K562 (cell line): Measurements from ENCODE around the gene LDLRAD1. TPM values are rescaled to one million over a fixed set of nuclear protein-coding genes. Genes with fewer than 3 reads are reported as not detected.

Source experiments
- ATAC-seq: fragments of 200-7000 bp; cut with Tn5 transposase; 3 replicates; pipeline ENCODE4 v1.9.1; 2020; ENCODE audit warnings: moderate library complexity
- BruUV-seq: library from RNA; stranded (reverse); fragments of 400-500 nt; replicated peaks from 2 replicates; lab custom pipeline; 2021; lab: Mats Ljungman, UMichigan
- CTCF ChIA-PET: fragments of 300-600 bp; formaldehyde crosslinking; extraction: SDS; loops from one replicate; lab custom pipeline; 2021; ENCODE audit warnings: low intra/inter-chr PET ratio; lab: Yijun Ruan, JAX
- POLR2A ChIA-PET: fragments of 300-600, 350-650 bp; sonication (Branson Sonifier 250); formaldehyde crosslinking; extraction: SDS; loops from one replicate; lab custom pipeline; 2021; ENCODE audit warnings: antibody characterized with exemption, inconsistent platforms; lab: Yijun Ruan, JAX
- DNase-seq, 4 experiments: peaks; one replicate each; pipeline versions ENCODE4 v3.0.0 to v3.0.0-alpha.2; 2011 to 2018; ENCODE audit warnings: low spot score in 3 of 4, mixed read lengths in 3 of 4; ENCODE audit errors: extremely low read depth in 1 of 4
- FAIRE-seq: peaks from 2 replicates; lab custom pipeline; 2011; peaks lifted over from hg19 to GRCh38; lab: Jason Lieb, UNC
- H2AFZ ChIP-seq: 2 replicates; pipeline ENCODE4 v1.6.0; 2011; ENCODE audit warnings: low read depth, low read length, control low read depth, inconsistent platforms
- H3K27ac ChIP-seq: fragments of 200-600 bp; 3 replicates; pipeline ENCODE4 v1.8.0; 2011; ENCODE audit warnings: low read depth, mild to moderate bottlenecking, control low read depth, inconsistent platforms, low read length, moderate library complexity, mixed read lengths; ENCODE audit errors: extremely low read depth
- H3K27me3 ChIP-seq, 2 experiments: fragments of 300-600 bp in 1 of 2; 2 replicates in 1 of 2; 3 replicates in 1 of 2; pipeline versions ENCODE4 v1.6.0 to v1.8.0; 2011; ENCODE audit warnings: inconsistent platforms in 2 of 2, low read length in 2 of 2, mild to moderate bottlenecking in 1 of 2, mixed read lengths in 1 of 2, moderate library complexity in 1 of 2; ENCODE audit not compliant: control insufficient read depth in 2 of 2, insufficient read depth in 2 of 2
- H3K36me3 ChIP-seq: fragments of 300-600 bp; 3 replicates; pipeline ENCODE4 v1.8.0; 2011; ENCODE audit warnings: mild to moderate bottlenecking, low read length, inconsistent platforms; ENCODE audit not compliant: control insufficient read depth, insufficient read depth
- H3K4me1 ChIP-seq, 2 experiments: fragments of 200-600 bp in 1 of 2; replicated peaks in 1 of 2; 2 replicates in 1 of 2; 3 replicates in 1 of 2; pipeline versions ENCODE4 v1.5.1 to v1.8.0; 2011; ENCODE audit warnings: inconsistent platforms in 2 of 2, low read length in 2 of 2, mild to moderate bottlenecking in 1 of 2, mixed read lengths in 1 of 2, moderate library complexity in 1 of 2; ENCODE audit not compliant: control insufficient read depth in 2 of 2, insufficient read depth in 2 of 2
- H3K4me2 ChIP-seq: 2 replicates; pipeline ENCODE4 v1.6.1; 2011; ENCODE audit warnings: low read length, control low read depth, inconsistent platforms, mixed read lengths; ENCODE audit not compliant: insufficient read depth
- H3K4me3 ChIP-seq: fragments of 200-600 bp; sonication (generic), shearing (Covaris generic); 2 replicates; pipeline ENCODE4 v1.5.1; 2016; ENCODE audit warnings: control low read depth, inconsistent platforms
- H3K79me2 ChIP-seq: fragments of 200-600 bp; 3 replicates; pipeline ENCODE4 v1.8.0; 2011; ENCODE audit warnings: low read length, inconsistent platforms; ENCODE audit not compliant: control insufficient read depth, insufficient read depth
- H3K9ac ChIP-seq, 2 experiments: 2 replicates each; pipeline versions ENCODE4 v1.6.0 to v1.6.1; 2011; ENCODE audit warnings: low read depth in 2 of 2, low read length in 2 of 2, control low read depth in 1 of 2, inconsistent platforms in 1 of 2, mild to moderate bottlenecking in 1 of 2, mixed read lengths in 1 of 2; ENCODE audit not compliant: insufficient read depth in 1 of 2
- H3K9me1 ChIP-seq: one replicate; pipeline ENCODE4 v1.6.0; 2011; ENCODE audit warnings: inconsistent platforms, mild to moderate bottlenecking, low read length, moderate library complexity; ENCODE audit not compliant: control insufficient read depth, insufficient read depth
- H3K9me3 ChIP-seq: replicated peaks from 2 replicates; pipeline ENCODE4 v1.5.1; 2011; ENCODE audit warnings: low read depth, low read length, inconsistent platforms; ENCODE audit not compliant: control insufficient read depth, insufficient read depth
- H4K20me1 ChIP-seq: replicated peaks from 2 replicates; pipeline ENCODE4 v1.6.1; 2011; ENCODE audit warnings: low read length, inconsistent platforms, mixed read lengths; ENCODE audit not compliant: control insufficient read depth, insufficient read depth
- ARHGAP35 ChIP-seq: fragments of 450-650 bp; IDR thresholded peaks from 2 replicates; pipeline ENCODE4 v1.6.1; 2018; ENCODE audit not compliant: partially characterized antibody
- FOXA3 ChIP-seq, 2 experiments: fragments of 450-650 bp in 1 of 2; sonication (generic) in 1 of 2; formaldehyde crosslinking; IDR thresholded peaks in 1 of 2; conservative IDR thresholded peaks in 1 of 2; 2 replicates each; pipeline versions ENCODE4 v1.4.0 to v1.8.0; 2020 to 2022; ENCODE audit warnings: mild to moderate bottlenecking in 2 of 2, missing genetic modification reagents in 1 of 2
- JUND ChIP-seq, 2 experiments: IDR thresholded peaks; 2 replicates in 1 of 2; 3 replicates in 1 of 2; pipeline ENCODE4 v1.6.1; 2011; ENCODE audit warnings: borderline replicate concordance in 2 of 2, low read depth in 2 of 2, low read length in 2 of 2, improper control_type of control experiment in 1 of 2, missing biosample characterization in 1 of 2, missing genetic modification characterization in 1 of 2, missing genetic modification reagents in 1 of 2
- KDM5B ChIP-seq: fragments of 200-600 bp; sonication (generic); IDR thresholded peaks from 2 replicates; pipeline ENCODE4 v1.6.1; 2012; ENCODE audit warnings: low read depth, mild to moderate bottlenecking, moderate library complexity, low read length, control low read depth, inconsistent platforms; ENCODE audit not compliant: insufficient replicate concordance
- MAFG ChIP-seq: fragments of 450-650 bp; conservative IDR thresholded peaks from 2 replicates; pipeline ENCODE4 v1.6.1; 2016; ENCODE audit warnings: missing genetic modification characterization, missing compliant biosample characterization
- NCOA2 ChIP-seq, 2 experiments: fragments of 450-650 bp; IDR thresholded peaks; 2 replicates each; pipeline ENCODE4 v1.6.1; 2018; ENCODE audit warnings: mild to moderate bottlenecking in 2 of 2, moderate library complexity in 1 of 2; ENCODE audit not compliant: partially characterized antibody in 2 of 2
- RBM22 ChIP-seq: fragments of 200-400 bp; formaldehyde crosslinking; IDR thresholded peaks from 2 replicates; pipeline ENCODE4 v1.6.1; 2018; ENCODE audit warnings: low read length, low read depth; ENCODE audit not compliant: poor library complexity, severe bottlenecking
- SNRNP70 ChIP-seq: fragments of 200-400 bp; formaldehyde crosslinking; optimal IDR thresholded peaks from 2 replicates; pipeline ENCODE3; 2017; ENCODE audit warnings: low read depth, low read length
- TEAD2 ChIP-seq: fragments of 450-650 bp; IDR thresholded peaks from 2 replicates; pipeline ENCODE4 v1.6.1; 2016; ENCODE audit warnings: missing genetic modification characterization, control low read depth, missing compliant biosample characterization
- TRIM25 ChIP-seq: fragments of 450-650 bp; IDR thresholded peaks from 2 replicates; pipeline ENCODE4 v1.7.0; 2016; ENCODE audit warnings: borderline replicate concordance
- XRCC5 ChIP-seq: fragments of 200-400 bp; formaldehyde crosslinking; IDR thresholded peaks from 2 replicates; pipeline ENCODE4 v1.6.1; 2017; ENCODE audit warnings: low read depth, mild to moderate bottlenecking, low read length
- ZBED1 ChIP-seq: IDR thresholded peaks from 2 replicates; pipeline ENCODE4 v1.6.1; 2014
- ZNF23 ChIP-seq: fragments of 250-450 bp; sonication (Bioruptor Pico); IDR thresholded peaks from 2 replicates; pipeline ENCODE4 v1.4.0; 2020; ENCODE audit warnings: mild to moderate bottlenecking
- ZNF3 ChIP-seq: fragments of 250-450 bp; sonication (Bioruptor Pico); IDR thresholded peaks from 2 replicates; pipeline ENCODE4 v1.5.0; 2021; ENCODE audit warnings: mild to moderate bottlenecking, moderate library complexity
- ZNF551 ChIP-seq: fragments of 250-450 bp; sonication (Bioruptor Pico); IDR thresholded peaks from 2 replicates; pipeline ENCODE4 v1.5.0; 2021; ENCODE audit warnings: mild to moderate bottlenecking, moderate library complexity
- WGBS: fragments of 100-300 bp; shearing (Covaris generic); methylation state at CpG from one replicate; pipeline ENCODE4 v1.1.6; 2016; ENCODE audit warnings: low coverage, mixed read lengths; ENCODE audit not compliant: insufficient coverage; ENCODE audit errors: missing lambda C conversion rate; 5-methylcytosine and 5-hydroxymethylcytosine counted together
- in situ Hi-C: fragments of 300-500 bp; cut with MboI; formaldehyde crosslinking; loops from 4 replicates; pipeline ENCODE4 v1.15.0; 2018; ENCODE audit warnings: inconsistent platforms, mixed read lengths
- intact Hi-C: fragments of 100-400 bp; cut with micrococcal nuclease; formaldehyde crosslinking; loops from 2 replicates; pipeline ENCODE4 v1.14.2; 2022
- polyA plus RNA-seq, 8 experiments: library from polyadenylated mRNA; depleted of rRNA in 4 of 8; stranded (reverse) in 5 of 8; unstranded in 3 of 8; fragments of >200 nt; fragmentation: Nextera tagmentation in 2 of 8; fragmentation: Illumina TruSeq in 1 of 8; extraction: Ambion mirVana in 2 of 8; extraction: Trizol in 1 of 8; gene quantifications; 2 replicates each; pipeline versions ENCODE4 v1.2.1 to v1.2.3, GENCODE V29; 2011 to 2014; ENCODE audit warnings: inconsistent platforms in 1 of 8, missing spikeins in 1 of 8
- total RNA-seq, 7 experiments: library from RNA; depleted of rRNA in 6 of 7; stranded (reverse); fragments of >200 nt in 6 of 7; fragmentation: Illumina TruSeq in 2 of 7; extraction: Trizol in 2 of 7; gene quantifications; 2 replicates each; pipeline versions ENCODE4 v1.2.1 to v1.2.3, GENCODE V29; 2011 to 2021; ENCODE audit warnings: low replicate concordance in 1 of 7
- TF ChIP-seq, protein P1 (sequence below): fragments of 450-650 bp; formaldehyde crosslinking; IDR thresholded peaks from 2 replicates; pipeline ENCODE4 v1.4.0; 2022; ENCODE audit warnings: missing genetic modification characterization
- TF ChIP-seq, protein P2 (sequence below): fragments of 450-650 bp; conservative IDR thresholded peaks from 2 replicates; pipeline ENCODE4 v1.6.1; 2016; ENCODE audit warnings: missing genetic modification characterization, low read depth, mild to moderate bottlenecking, missing compliant biosample characterization, moderate library complexity

Gene LDLRAD1
- total and polyA plus RNA-seq, 9 of the 15 experiments (the other 6 are each of a cell fraction or from before 2014, with no cell fraction given) = not detected

GRCh38 chr1:54041806-54042205, 23.8 kb upstream of the LDLRAD1 start:
- H4K20me1 ChIP-seq = no peaks in the 10 kb centered on the region
- intact Hi-C loops (no loop called here), in situ Hi-C loops (no loop called here)
- H3K4me3 ChIP-seq = no peak overlapping the region
- H3K79me2 ChIP-seq = peaks cover 6% of the 10 kb centered on the region; the same call in 2 of the 3 replicates
- WGBS = 0% methylated on average over 1 of the region's 1 CpG
- H3K9ac ChIP-seq = no peak overlapping the region
- CTCF ChIA-PET = no interaction called here
- no TSS peak for BruUV-seq
- no peaks in the 10 kb centered on the region for H3K9me1 ChIP-seq
- DNase-seq (no peak), ATAC-seq (no peak), FAIRE-seq (no peak)
- no peak overlapping the region for H3K4me2 ChIP-seq
- H3K36me3 ChIP-seq = peaks cover 75% of the 10 kb centered on the region
- H3K27ac ChIP-seq = no peak overlapping the region
- no peak overlapping the region for H2AFZ ChIP-seq
- no peaks in the 10 kb centered on the region for H3K27me3 ChIP-seq
- no peaks in the 10 kb centered on the region for H3K9me3 ChIP-seq
- POLR2A ChIA-PET = interaction anchor here (0.5 to 2.1 kb wide), 6 partner anchors 9 to 226 kb away, joined by 3 to 8 read pairs (median 5); partner anchors contain the start of genes TCEANC2 and TMEM59
- H3K4me1 ChIP-seq = no peaks in the 10 kb centered on the region
- TF ChIP-seq JUND (IDR thresholded peaks at IDR 0.05; ENCODE audit: borderline replicate concordance, low read depth, low read length) = no peak
- TF ChIP-seq JUND (tag; IDR thresholded peaks at IDR 0.05; ENCODE audit: borderline replicate concordance, low read depth, low read length) = no peak
- TF ChIP-seq RBM22 = no peak
- no peak for TF ChIP-seq ZNF23 (CRISPR knock-in tag)
- no peak for TF ChIP-seq SNRNP70
- TF ChIP-seq KDM5B = no peak
- TF ChIP-seq, protein P1, sequence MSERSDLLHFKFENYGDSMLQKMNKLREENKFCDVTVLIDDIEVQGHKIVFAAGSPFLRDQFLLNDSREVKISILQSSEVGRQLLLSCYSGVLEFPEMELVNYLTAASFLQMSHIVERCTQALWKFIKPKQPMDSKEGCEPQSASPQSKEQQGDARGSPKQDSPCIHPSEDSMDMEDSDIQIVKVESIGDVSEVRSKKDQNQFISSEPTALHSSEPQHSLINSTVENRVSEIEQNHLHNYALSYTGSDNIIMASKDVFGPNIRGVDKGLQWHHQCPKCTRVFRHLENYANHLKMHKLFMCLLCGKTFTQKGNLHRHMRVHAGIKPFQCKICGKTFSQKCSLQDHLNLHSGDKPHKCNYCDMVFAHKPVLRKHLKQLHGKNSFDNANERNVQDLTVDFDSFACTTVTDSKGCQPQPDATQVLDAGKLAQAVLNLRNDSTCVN (CRISPR knock-in tag) = no peak
- TF ChIP-seq ZNF551 (CRISPR knock-in tag) = no peak
- TF ChIP-seq XRCC5 = no peak
- no peak for TF ChIP-seq ZBED1
- TF ChIP-seq, protein P2, sequence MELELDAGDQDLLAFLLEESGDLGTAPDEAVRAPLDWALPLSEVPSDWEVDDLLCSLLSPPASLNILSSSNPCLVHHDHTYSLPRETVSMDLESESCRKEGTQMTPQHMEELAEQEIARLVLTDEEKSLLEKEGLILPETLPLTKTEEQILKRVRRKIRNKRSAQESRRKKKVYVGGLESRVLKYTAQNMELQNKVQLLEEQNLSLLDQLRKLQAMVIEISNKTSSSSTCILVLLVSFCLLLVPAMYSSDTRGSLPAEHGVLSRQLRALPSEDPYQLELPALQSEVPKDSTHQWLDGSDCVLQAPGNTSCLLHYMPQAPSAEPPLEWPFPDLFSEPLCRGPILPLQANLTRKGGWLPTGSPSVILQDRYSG = no peak
- TF ChIP-seq FOXA3 (CRISPR knock-in tag; conservative IDR thresholded peaks at IDR 0.05 in 1 of 2, IDR thresholded peaks at IDR 0.05 in 1 of 2) = no peak
- TF ChIP-seq MAFG (tag) = no peak
- no peak for TF ChIP-seq ARHGAP35
- TF ChIP-seq TRIM25 = no peak
- no peak for TF ChIP-seq ZNF3 (CRISPR knock-in tag)
- TF ChIP-seq TEAD2 (tag) = no peak
- TF ChIP-seq NCOA2 (IDR thresholded peaks at IDR 0.05; ENCODE audit: partially characterized antibody in 2 of 2) = no peak
